ENCODE results near the gene FARS2. TPM values are rescaled to one million over a fixed set of nuclear protein-coding genes. Genes with fewer than 3 reads are reported as not detected.

Gene FARS2
- total RNA-seq, 1 experiment from 2014 or later, result 17.8 TPM

DNA sequence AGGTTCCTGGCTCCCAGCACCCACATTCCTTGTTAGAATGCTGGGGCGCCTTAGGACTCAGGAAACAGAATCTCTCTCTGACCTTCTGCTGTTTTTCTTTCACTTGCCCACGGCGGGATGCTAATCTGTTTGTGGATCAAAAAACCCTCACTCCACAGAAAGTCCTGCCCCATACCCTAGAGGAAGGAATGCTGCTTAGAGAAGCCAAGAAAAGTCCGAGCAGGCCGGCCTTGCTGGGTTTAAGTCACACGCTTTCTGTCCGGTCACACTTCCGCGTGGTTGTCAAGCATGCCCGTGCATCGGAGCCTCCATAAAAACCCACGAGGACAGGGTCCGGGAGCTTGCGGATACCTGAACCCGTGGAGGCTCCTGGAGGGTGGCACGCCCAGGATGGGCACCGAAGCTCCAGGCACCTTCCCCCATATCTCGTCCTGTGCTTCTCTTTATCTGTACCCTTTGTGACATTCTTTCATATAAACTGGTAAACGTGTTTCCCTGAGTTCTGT lies 522.3 kb downstream of the FARS2 start:
- BruUV-seq (replicated peaks), result no TSS peak
- Histone ChIP-seq H3K4me3 (ENCODE audit: low read depth, low read length, poor library complexity, severe bottlenecking) (no peak overlapping the region), H3K27ac (ENCODE audit: low read depth, low read length, poor library complexity, severe bottlenecking) (no peak overlapping the region), H3K36me3 (ENCODE audit: insufficient read depth, low read length, poor library complexity, severe bottlenecking) (no peaks in the 10 kb centered on the region), H3K4me1 (ENCODE audit: insufficient read depth, low read length, poor library complexity, severe bottlenecking) (no peaks in the 10 kb centered on the region), H3K9me3 (ENCODE audit: low read depth, low read length, poor library complexity, severe bottlenecking) (no peaks in the 10 kb centered on the region), H3K27me3 (replicated peaks; ENCODE audit: insufficient read depth, low read depth, low read length, poor library complexity) (no peaks in the 10 kb centered on the region)
- ChIA-PET CTCF (no interaction called here), POLR2A (ENCODE audit: low non-redundant PET) (no interaction called here)
- DNase-seq (ENCODE audit: low spot score), result no peak
- intact Hi-C loops (cut with micrococcal nuclease; ENCODE audit: unreplicated experiment), result no loop called here
- no peak for TF ChIP-seq EZH2 (IDR thresholded peaks at IDR 0.05; ENCODE audit: borderline replicate concordance, low read depth, low read length, poor library complexity, severe bottlenecking)
- TF ChIP-seq, protein P1, sequence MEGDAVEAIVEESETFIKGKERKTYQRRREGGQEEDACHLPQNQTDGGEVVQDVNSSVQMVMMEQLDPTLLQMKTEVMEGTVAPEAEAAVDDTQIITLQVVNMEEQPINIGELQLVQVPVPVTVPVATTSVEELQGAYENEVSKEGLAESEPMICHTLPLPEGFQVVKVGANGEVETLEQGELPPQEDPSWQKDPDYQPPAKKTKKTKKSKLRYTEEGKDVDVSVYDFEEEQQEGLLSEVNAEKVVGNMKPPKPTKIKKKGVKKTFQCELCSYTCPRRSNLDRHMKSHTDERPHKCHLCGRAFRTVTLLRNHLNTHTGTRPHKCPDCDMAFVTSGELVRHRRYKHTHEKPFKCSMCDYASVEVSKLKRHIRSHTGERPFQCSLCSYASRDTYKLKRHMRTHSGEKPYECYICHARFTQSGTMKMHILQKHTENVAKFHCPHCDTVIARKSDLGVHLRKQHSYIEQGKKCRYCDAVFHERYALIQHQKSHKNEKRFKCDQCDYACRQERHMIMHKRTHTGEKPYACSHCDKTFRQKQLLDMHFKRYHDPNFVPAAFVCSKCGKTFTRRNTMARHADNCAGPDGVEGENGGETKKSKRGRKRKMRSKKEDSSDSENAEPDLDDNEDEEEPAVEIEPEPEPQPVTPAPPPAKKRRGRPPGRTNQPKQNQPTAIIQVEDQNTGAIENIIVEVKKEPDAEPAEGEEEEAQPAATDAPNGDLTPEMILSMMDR (conservative IDR thresholded peaks at IDR 0.05; ENCODE audit: low read depth, low read length), result no peak

DNA sequence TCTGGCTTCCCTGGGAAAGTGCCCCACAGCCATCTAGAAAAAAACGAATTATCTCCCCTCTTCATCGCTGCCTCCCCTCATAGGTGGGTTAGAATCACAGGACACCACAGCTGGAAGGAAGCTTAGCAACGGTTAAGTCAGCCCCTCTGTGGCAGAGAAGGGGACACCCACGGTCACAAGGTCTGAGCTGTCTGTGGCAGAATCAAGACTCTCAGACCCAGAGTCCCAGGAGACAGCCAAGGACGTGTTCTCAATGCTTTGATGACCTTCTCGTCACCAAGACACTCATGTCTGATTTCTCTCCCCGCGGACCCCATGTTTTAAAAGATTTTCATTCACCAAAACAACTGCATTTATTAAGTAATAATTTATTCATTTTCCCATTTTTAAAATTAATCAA lies 523.9 kb downstream of the FARS2 start:
- Histone ChIP-seq H3K36me3 (ENCODE audit: insufficient read depth, low read length, poor library complexity, severe bottlenecking) (no peaks in the 10 kb centered on the region), H3K4me1 (ENCODE audit: insufficient read depth, low read length, poor library complexity, severe bottlenecking) (no peaks in the 10 kb centered on the region), H3K27me3 (replicated peaks; ENCODE audit: insufficient read depth, low read depth, low read length, poor library complexity) (no peaks in the 10 kb centered on the region), H3K27ac (ENCODE audit: low read depth, low read length, poor library complexity, severe bottlenecking) (no peak overlapping the region), H3K9me3 (ENCODE audit: low read depth, low read length, poor library complexity, severe bottlenecking) (no peaks in the 10 kb centered on the region), H3K4me3 (ENCODE audit: low read depth, low read length, poor library complexity, severe bottlenecking) (no peak overlapping the region)
- CTCF ChIA-PET, result no interaction called here
- DNase-seq (ENCODE audit: low spot score), result no peak
- BruUV-seq (replicated peaks), result no TSS peak
- TF ChIP-seq EZH2 (IDR thresholded peaks at IDR 0.05; ENCODE audit: borderline replicate concordance, low read depth, low read length, poor library complexity, severe bottlenecking), result no peak
- TF ChIP-seq, protein P1 (conservative IDR thresholded peaks at IDR 0.05; ENCODE audit: low read depth, low read length), result no peak
- intact Hi-C loops (cut with micrococcal nuclease; ENCODE audit: unreplicated experiment), result no loop called here
- POLR2A ChIA-PET (ENCODE audit: low non-redundant PET), result no interaction called here

DNA sequence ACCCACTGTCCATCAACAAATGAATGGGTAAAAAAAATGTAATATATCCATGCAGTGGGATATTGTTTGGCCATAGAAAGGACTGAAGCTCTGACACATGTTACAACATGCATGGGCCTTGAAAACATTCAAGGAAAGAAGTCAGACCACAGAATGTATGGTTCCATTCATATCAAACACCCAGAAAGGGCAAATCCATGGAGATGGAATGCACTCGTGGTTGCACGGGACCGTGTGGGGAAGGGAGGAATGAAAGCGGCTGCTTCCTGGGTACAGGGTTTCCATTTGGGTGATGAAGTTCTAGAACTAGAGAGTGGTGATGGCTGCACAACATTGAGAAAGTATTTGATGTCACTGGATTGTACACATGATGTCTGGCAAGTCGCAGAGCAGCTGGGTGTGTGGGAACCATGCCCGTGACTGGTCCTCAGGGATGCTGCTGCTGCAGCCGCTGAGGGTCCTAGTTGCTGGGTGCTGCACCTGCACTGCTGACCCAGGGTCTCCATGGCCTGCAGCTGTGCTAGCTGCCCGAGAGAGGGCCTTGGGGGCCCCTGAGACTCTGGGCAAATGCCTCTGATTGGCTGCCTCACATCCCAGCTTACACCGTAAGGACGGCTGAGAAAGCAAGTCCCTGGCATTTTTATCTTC lies 525.1 kb downstream of the FARS2 start:
- DNase-seq (ENCODE audit: low spot score), result no peak
- ChIA-PET CTCF (no interaction called here), POLR2A (ENCODE audit: low non-redundant PET) (no interaction called here)
- TF ChIP-seq EZH2 (IDR thresholded peaks at IDR 0.05; ENCODE audit: borderline replicate concordance, low read depth, low read length, poor library complexity, severe bottlenecking), result no peak
- TF ChIP-seq, protein P1 (conservative IDR thresholded peaks at IDR 0.05; ENCODE audit: low read depth, low read length), result no peak
- Histone ChIP-seq H3K27ac (ENCODE audit: low read depth, low read length, poor library complexity, severe bottlenecking) (no peak overlapping the region), H3K4me3 (ENCODE audit: low read depth, low read length, poor library complexity, severe bottlenecking) (no peak overlapping the region), H3K9me3 (ENCODE audit: low read depth, low read length, poor library complexity, severe bottlenecking) (no peaks in the 10 kb centered on the region), H3K4me1 (ENCODE audit: insufficient read depth, low read length, poor library complexity, severe bottlenecking) (no peaks in the 10 kb centered on the region), H3K27me3 (replicated peaks; ENCODE audit: insufficient read depth, low read depth, low read length, poor library complexity) (no peaks in the 10 kb centered on the region), H3K36me3 (ENCODE audit: insufficient read depth, low read length, poor library complexity, severe bottlenecking) (no peaks in the 10 kb centered on the region)
- intact Hi-C loops (cut with micrococcal nuclease; ENCODE audit: unreplicated experiment), result no loop called here
- no TSS peak for BruUV-seq (replicated peaks)

Data from A673 (cell line).